GM18502 (cell line): ENCODE measurements around the gene EEF1AKMT4.
"Not testable (repeated sequence)": the region's sequence is repeated elsewhere in the genome, so short reads cannot be mapped to it uniquely, and the experiment has no call there.

Experiments
- ATAC-seq: cut with Tn5 transposase; IDR thresholded peaks from one replicate; pipeline ENCODE4 v1.9.1; 2021; ENCODE audit warnings: mild to moderate bottlenecking; ENCODE audit not compliant: unreplicated experiment, poor library complexity

The EEF1AKMT4 gene

GRCh38 chr3:184259396-184259877 lies 10.0 kb downstream of the EEF1AKMT4 start:
- ATAC-seq, result no peak

GRCh38 chr3:184259878-184260723 lies 10.6 kb downstream of the EEF1AKMT4 start:
- no peak for ATAC-seq

GRCh38 chr3:184260724-184261269 lies 11.3 kb downstream of the EEF1AKMT4 start:
- ATAC-seq, result no peak

GRCh38 chr3:184261270-184261853 lies 11.9 kb downstream of the EEF1AKMT4 start, which contains the start of gene CAMK2N2:
CAMK2N2 (minus strand) TSS chr3:184261553; CDS start chr3:184261285, 268 bp downstream.
- ATAC-seq, result no peak

- ATAC-seq, result no peak
Observed at GRCh38 chr3:184261854-184262763, 12.6 kb downstream of the EEF1AKMT4 start.

- ATAC-seq, result no peak
Observed at GRCh38 chr3:184262764-184263179, 13.3 kb downstream of the EEF1AKMT4 start.

GRCh38 chr3:184267249-184267648 lies 17.8 kb downstream of the EEF1AKMT4 start:
- not testable (repeated sequence) for ATAC-seq

GRCh38 chr3:184272269-184272668 lies 22.8 kb downstream of the EEF1AKMT4 start:
- no peak for ATAC-seq

- no peak for ATAC-seq
Observed at GRCh38 chr3:184275381-184275701, 25.9 kb downstream of the EEF1AKMT4 start.

GRCh38 chr3:184275961-184276910 lies 26.8 kb downstream of the EEF1AKMT4 start, which contains the start of gene ECE2:
ECE2 (plus strand) TSS chr3:184276022; CDS start chr3:184276154, 132 bp downstream.
- ATAC-seq, result no peak

GRCh38 chr3:184277366-184277765 lies 27.9 kb downstream of the EEF1AKMT4 start:
- no peak for ATAC-seq

- ATAC-seq, result no peak
Observed at GRCh38 chr3:184282941-184283340, 33.5 kb downstream of the EEF1AKMT4 start.

- ATAC-seq, result no peak
Observed at GRCh38 chr3:184283681-184284080, 34.2 kb downstream of the EEF1AKMT4 start.

GRCh38 chr3:184284696-184285095 lies 35.2 kb downstream of the EEF1AKMT4 start:
- no peak for ATAC-seq

- no peak for ATAC-seq
Observed at GRCh38 chr3:184289426-184289938, 40.0 kb downstream of the EEF1AKMT4 start.

- no peak for ATAC-seq
Observed at GRCh38 chr3:184290331-184290730, 40.9 kb downstream of the EEF1AKMT4 start.

GRCh38 chr3:184291044-184291737 lies 41.7 kb downstream of the EEF1AKMT4 start:
- no peak for ATAC-seq

GRCh38 chr3:184291738-184292445 lies 42.4 kb downstream of the EEF1AKMT4 start:
- no peak for ATAC-seq
